GM18909 (cell line): ENCODE data around the gene MECP2.

Source experiments
- ATAC-seq: cut with Tn5 transposase; IDR thresholded peaks from one replicate; pipeline ENCODE4 v1.9.1; 2021; ENCODE audit warnings: mild to moderate bottlenecking; ENCODE audit not compliant: unreplicated experiment, poor library complexity

MECP2 gene

DNA sequence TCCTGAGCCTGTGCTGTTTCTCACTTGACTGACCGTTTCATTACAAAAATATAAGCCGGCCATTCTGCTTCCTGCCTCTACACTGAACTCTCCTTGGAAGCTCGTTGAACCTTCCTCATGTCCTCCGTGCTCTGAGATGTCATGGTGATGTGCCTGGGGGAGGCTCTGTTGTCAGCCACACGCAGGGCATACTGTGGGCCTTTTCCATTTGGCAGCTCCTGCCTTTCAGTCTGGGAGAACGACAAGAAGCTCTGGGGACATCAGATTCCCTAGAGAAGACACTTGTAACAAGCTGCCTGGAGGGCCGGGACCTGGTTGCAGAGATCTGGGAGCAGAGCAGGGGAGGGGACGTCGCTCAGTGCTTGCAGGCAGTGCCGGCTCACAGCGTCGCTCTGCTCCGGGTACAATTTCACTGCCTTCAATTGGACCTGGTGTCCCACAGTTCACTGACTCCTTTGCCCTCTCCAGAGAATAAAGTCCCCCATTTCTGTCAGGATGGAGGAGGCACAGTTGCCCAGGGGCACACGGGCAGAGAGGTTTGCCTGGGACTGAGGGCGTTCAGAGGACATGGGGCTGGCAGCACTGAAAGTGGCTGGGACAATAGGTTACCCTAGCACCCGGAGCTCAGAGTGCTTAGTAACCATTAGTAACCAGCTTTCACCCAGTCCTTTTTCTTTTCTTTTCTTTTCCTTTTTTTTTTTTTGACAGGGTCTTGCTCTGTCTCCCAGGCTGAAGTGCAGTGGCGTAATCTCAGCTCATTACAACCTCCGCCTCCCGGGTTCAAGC lies 19.1 kb upstream of the MECP2 start:
- ATAC-seq: no peak

- no peak for ATAC-seq
Observed at GRCh38 chrX:154115750-154116149, 18.2 kb upstream of the MECP2 start.

DNA sequence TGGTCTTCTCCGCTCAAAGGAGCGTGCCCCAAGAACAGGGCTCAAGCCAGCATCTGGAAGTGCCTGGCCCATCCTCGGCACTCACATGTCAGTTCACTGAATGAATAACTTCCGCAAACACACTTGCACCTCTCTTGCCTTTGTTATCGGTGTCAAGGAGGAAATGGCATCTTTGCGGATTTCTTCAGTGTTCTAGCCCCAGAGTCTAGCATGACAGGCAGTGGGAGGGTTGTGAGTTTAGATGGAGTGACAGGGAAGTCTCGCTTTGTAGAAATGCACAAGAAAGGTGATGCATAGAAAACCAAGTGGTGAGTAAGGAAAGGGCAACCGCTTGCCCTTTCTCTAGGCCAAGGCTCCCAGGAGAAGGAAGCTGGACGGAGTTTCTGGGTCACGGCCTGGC lies 17.6 kb upstream of the MECP2 start:
- no peak for ATAC-seq

DNA sequence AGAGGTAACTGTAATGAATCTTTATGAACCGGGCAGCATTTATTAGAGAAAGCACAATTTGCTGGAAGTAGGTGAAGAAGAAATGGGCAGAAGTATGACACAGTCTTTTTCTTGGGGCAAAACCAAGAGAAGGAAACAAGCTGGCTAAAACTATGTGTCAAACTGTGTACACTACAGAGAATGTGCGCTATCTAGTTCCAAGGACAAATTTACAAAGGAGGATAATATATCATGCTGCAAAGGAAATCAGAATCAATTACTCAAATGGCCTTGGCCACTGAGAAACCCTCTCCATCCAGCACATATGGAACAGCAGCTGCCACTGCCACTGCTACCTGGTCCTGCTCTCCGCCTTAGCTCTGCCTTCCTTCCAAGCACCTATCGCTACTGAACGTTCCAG lies 17.1 kb upstream of the MECP2 start:
- no peak for ATAC-seq

DNA sequence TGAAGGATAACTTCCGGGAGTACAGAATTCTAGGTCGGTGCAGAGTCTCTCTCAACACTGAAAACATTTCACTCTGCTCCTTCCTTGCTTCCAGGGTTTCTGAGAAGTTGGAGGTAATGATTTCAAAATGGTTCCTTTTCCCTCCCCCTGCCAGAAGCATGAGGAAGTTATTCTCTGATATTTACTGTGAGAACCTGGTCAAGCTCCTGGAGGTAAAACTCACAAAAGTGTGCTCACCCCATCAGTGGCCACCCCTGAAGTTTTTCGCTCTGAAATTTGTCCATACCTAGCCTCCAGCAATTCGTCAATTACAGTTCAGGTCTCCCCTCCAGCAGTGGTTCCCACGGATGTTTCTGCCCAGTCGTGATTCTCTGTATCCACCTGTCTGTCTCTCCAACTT lies 16.2 kb upstream of the MECP2 start:
- no peak for ATAC-seq

GRCh38 chrX:154098551-154098950 lies 1.0 kb upstream of the MECP2 start:
- no peak for ATAC-seq

DNA sequence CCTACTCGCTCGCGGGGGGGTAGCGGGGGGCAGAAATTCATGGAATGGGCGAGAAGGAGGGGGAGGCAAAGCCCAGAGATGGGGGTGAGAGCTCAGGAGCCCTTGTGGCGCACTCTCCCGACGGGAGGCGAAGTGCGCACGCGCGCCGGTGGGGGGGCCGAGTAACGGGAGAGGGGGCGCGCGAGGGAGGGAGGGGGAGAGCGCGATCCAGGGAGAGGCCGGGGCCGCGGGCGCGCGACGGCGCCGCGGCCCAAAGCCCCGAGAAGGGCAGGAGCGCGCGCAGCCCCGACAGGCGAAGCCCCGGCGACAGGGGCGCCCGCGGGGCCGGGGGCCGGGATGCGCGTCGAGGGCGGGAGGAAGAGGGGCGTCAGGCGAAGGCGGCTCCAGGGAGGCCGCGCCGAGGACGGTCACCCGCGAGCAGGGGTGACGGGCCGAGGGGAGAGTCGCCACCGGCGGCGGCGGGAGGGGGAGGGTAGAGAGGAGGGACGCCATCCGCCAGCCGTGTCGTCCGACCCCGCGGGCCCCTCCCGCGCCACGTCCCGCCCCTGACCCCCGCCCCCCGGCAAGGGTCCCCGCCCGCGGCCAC lies 421 bp downstream of the MECP2 start:
- ATAC-seq: peak; percentile 39

- no peak for ATAC-seq
Observed at GRCh38 chrX:154096140-154097002, 1.1 kb downstream of the MECP2 start.

DNA sequence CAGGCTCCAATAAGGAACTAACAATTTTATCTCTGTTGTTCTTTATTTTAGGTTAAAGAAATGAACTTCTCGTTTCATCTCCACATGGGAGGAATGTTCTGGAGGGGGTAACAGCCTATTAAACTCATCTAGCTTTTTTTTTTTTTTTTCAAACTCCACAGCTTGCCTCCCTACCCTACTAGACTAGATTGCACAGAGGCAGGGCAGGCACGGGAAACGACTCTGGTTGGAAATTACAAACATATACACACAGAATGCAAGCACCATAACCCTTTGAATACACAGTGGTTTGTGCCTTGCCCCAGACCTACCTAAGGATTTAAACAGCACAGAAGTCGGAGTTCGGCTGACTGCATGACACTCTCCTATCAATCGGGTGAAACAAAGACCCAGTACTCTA lies 2.7 kb downstream of the MECP2 start:
- ATAC-seq: no peak

GRCh38 chrX:154093965-154094364 lies 3.6 kb downstream of the MECP2 start:
- ATAC-seq: no peak

DNA sequence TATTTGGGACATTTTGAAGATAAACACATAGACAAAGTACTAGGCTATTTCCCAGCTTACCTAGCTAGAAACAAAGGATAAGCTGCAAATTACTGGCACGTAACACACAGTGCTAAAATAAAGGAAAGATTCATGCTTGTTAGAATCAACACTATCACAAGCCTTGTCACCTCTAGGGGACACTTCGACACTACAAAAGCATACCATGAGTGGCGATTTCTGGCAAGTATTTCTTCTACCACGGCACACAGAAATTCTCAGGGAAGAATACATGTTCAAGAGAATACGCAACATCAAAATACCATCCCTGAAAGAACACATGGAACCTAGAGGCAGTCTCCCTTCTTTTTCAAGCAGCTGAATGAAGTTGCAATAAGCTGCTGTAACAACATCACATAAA lies 5.1 kb downstream of the MECP2 start:
- no peak for ATAC-seq

DNA sequence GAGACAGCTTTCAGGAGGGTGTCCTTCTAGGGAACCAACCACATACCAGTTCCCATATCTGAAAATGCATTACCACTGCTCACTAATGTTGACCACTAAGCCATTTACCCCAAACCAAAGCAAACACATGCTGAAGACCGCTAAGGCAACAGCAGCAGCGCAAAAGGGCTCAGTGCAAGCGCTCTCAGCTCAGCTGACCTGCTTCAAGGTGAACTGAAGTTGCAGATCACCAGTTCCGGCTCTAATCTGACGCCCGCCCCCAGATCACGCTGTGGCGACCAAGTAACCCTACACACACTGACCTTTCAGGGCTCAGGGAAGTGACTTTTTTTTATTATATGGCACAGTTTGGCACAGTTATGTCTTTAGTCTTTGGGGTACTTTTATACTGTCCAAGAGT lies 5.8 kb downstream of the MECP2 start:
- no peak for ATAC-seq

DNA sequence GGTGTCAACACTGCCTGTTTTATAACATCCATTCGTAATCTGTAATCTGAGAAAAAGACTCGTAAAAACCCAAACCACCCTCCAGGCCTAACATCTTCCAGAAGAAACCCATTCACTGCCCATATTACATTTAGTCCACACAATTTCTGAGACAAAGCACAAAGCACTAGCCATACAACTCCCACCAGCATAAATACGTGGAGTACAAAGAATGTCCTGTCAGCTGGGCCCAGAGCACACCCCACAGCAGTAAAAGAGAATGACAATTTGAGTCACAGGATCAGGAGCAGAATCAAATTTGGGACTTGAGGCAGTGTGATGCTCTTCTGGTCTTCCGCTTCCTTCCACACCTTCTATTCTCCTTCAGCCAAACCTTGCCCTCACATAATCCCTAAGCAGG lies 6.8 kb downstream of the MECP2 start:
- no peak for ATAC-seq

DNA sequence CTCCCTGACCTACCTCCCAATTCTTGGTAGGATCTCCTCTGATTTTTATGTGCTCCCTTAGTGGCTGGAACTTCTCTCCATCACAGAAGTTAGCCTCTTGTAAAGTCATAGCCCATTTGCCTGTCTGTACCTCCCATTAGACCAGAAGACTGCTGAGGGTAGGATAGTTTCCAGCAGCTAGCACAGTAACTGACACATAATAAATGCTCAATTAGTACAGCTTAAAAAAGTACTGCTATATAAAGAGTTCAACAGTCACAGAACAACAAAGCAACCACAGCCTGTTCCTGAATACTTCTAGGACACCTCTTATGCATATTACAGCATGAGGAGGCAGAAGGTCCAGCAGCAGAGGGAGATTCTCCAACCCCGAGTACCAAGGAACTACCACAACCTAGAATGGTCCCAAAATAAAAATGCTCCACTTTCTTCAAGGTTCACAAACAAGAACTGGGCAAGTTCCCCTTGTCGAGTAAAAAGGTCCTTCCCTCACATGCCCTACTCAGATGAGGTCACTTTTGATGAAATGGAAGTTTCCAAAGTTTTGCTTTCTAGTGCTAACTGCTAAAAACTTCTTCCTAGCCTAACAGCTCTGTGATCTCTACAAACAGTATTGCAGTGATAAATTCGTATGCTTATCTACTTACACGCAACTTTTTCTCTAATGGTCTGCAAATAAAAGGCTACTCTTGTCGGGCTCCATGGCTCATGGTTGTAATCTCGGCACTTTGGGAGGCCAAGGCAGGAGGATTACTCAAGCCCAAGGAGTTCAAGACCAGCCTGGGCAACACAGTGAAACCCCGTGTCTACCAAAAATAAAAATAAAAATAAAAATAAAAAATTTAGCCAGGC lies 12.8 kb downstream of the MECP2 start:
- ATAC-seq: no peak

- ATAC-seq: no peak
Observed at GRCh38 chrX:154083126-154083517, 14.4 kb downstream of the MECP2 start.

DNA sequence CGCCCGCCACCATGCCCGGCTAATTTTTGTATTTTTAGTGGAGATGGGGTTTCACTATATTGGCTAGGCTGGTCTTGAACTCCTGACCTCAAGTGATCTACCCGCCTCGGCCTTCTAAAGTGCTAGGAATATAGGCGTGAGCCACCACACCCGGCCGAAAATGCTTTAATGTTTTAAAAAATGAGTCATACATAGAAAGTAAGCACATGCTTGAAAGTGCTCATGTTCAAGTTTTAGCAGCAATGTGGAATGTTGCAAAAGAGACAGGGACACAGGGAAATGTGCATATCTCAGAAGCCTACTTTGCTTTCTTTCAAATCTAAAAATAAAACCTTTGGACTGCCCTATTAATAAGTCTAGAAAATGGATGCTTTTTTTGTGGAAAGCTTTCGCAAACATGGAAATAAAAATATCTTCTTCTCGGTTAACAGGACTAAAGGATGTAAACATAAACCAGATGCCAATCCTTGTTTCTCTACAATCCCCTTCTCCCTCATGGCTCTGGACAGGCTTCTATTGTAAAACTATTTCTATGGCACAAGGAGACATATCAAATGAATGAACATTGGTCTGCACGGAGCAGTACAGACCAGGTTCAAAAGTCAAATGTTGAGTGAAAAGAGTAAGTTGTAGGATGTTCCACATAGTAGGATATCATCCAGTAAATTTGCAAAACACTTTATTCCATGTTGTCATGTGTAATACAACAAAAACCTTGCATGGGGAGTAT lies 15.0 kb downstream of the MECP2 start:
- no peak for ATAC-seq

DNA sequence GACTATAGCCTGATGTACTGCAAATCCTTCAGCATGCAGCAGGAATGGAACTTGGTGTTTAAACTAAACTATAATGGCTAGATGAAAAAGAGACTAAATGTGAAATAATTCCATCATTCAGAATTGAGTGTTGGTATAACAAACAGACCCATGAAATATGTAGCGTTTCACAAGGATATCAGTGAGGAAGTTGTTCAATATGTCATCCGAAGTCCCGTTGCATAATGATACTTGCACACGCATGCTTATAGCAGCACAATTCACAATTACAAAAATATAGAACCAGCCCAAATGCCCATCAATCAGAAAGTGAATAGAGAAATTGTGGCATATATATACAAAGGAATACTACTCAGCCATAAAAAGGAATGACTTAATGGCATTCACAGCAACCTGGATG lies 20.4 kb downstream of the MECP2 start:
- ATAC-seq: no peak

DNA sequence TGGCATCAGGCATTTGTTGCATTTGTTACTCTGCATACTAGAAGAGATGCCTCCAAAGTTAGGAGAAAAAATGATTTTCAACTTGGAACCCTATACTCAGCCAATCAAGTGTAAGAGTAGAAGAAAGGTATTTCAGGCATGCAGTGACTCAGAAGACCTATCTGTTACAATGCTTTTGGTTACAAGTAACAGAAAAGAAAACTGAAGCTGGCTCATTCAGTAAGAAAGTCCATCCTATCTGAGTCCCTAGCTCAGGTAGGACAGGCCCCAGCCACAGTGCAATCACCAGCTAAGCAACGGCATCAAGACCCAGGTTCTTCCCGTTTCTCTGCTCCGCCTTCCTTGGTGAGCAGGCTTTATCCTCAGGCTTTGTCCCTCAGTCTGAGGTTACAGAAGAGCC lies 23.3 kb downstream of the MECP2 start:
- ATAC-seq: no peak

DNA sequence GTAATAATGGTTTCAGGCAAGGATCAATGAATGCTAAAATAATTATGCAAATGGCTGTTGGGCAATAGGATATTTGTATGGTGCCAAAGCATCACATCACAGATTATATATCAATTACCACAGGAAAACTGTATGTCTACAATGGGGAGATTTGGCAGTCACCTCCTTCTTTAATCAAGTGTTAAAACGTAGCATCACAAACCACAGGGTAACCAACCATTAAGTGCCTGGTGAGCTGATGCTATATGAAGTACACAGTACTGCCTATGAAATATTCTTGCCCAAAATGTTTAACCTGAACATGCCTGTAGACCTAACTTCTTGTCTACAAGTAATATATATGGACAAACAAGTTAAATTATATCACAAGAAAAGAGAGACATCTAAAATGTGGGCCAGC lies 25.3 kb downstream of the MECP2 start:
- no peak for ATAC-seq

GRCh38 chrX:154068560-154068959 lies 29.0 kb downstream of the MECP2 start:
- ATAC-seq: no peak
